GM13977 (cell line): ENCODE measurements around the gene KRTAP5-3.
"Not testable (repeated sequence)": the region's sequence is repeated elsewhere in the genome, so short reads cannot be mapped to it uniquely, and the experiment has no call there.

ENCODE experiments used
- DNase-seq: peaks from one replicate; pipeline ENCODE4 v3.0.0; 2012; ENCODE audit warnings: low spot score
- CTCF ChIP-seq: IDR thresholded peaks from 2 replicates; pipeline ENCODE4 v1.5.1; 2012; ENCODE audit warnings: mild to moderate bottlenecking, control low read depth; ENCODE audit not compliant: insufficient read depth; ENCODE audit errors: extremely low read depth, missing control alignments
- in situ Hi-C: fragments of 300-500 bp; cut with MboI; formaldehyde crosslinking; loops from one replicate; pipeline ENCODE4 v1.12.0; 2022; ENCODE audit warnings: low sequenced_read_pairs, low pct_unique_long_range_greater_than_20kb, mixed read lengths, inconsistent platforms; ENCODE audit not compliant: unreplicated experiment

Gene KRTAP5-3

DNA sequence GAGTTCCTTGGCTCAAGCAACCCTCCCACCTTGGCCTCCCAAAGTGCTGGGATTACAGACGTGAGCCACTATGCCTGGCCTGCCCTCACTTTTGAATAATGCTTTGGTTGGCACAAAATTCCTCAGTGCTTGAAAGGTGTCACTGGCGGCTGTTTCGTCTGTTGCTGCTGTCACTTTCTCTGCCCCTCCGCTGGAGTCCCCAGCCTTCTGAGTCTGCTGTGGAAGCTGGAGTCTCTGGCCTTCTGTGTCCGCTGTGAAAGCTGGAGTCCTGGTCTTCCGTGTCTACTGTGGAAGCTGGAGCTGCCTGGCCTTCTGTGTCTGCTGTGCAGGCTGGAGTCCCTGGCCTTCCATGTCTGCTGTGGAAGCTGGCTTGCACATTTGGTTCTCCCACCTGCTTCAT, 18.3 kb downstream of the KRTAP5-3 start:
- in situ Hi-C loops, result no loop called here
- no peak for TF ChIP-seq CTCF
- no peak for DNase-seq

- in situ Hi-C loops, DNase-seq: not testable (repeated sequence)
These were observed 18.9 kb downstream of the KRTAP5-3 start for GRCh38 chr11:1589191-1589963.

DNA sequence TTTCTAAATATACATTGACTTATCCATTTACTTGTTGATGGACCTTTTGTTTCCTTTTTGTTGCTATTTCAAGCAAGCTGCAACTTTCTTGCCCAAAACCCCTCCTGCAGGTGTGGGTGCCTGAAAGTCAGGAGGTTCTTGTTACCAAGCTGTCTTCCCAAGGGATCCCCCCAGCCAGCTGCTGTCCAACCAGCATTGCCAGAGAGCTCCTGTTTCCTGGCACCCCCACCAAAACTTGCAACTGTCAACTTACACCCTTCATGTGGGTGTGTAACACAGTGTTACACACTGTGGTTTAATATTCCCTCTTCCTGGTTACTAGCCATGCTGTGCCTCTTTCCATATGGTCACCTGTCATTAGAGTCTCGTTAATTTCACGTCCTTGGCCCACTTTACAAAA, 21.6 kb downstream of the KRTAP5-3 start:
- in situ Hi-C loops, result no loop called here
- TF ChIP-seq CTCF, result no peak
- DNase-seq, result no peak

GRCh38 chr11:1584661-1585370, 23.4 kb downstream of the KRTAP5-3 start, which contains the start of gene KRTAP5-1:
TSS of gene KRTAP5-1 (minus strand) at chr11:1585283. CDS start at chr11:1585249, 34 bp downstream.
- not testable (repeated sequence) for DNase-seq

DNA sequence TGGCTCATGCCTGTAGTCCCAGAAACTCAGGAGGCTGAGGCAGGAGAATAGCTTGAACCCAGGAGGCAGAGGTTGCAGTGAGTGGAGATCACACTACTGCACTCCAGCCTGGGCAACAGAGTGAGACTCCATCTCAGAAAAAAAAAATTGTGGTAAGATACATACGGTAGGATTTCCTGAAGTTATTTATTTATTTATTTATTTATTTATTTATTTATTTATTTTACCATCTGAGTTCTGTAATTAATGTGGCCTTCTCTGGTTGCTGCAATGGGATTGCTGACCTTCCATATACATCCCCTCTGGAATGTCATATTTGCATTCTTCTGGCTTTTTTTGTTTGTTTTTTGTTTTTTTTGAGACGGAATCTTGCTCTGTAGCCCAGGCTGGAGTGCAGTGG, 25.4 kb downstream of the KRTAP5-3 start:
- in situ Hi-C loops, DNase-seq: not testable (repeated sequence)

More at GRCh38 chr11:1584661-1585370, 23.4 kb downstream of the KRTAP5-3 start, which contains the start of gene KRTAP5-1:
- in situ Hi-C loops, result not testable (repeated sequence)

DNA sequence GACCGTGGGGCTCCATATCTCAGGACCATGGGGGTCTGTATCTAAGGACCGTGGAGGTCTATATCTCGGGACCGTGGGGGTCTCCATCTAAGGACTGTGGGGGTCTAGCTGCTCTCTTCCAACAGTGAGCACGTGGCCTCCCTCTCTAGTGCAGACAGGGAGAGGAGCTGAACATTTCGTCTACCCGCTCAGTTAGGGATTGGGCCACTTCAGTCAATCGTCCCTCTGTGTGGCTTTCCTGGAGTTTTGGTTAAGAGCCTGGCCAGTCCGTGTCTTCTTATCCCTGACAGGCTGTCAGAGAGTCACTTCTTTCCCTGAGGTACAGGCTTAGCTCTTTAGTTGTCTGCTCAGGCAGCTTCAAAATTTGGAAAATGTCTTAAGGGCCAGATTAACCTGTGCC, 26.3 kb downstream of the KRTAP5-3 start:
- in situ Hi-C loops, result no loop called here
- TF ChIP-seq CTCF, result no peak
- DNase-seq, result no peak

GRCh38 chr11:1576825-1577224, 31.4 kb downstream of the KRTAP5-3 start:
- TF ChIP-seq CTCF, result no peak
- in situ Hi-C loops, result no loop called here
- DNase-seq, result no peak

DNA sequence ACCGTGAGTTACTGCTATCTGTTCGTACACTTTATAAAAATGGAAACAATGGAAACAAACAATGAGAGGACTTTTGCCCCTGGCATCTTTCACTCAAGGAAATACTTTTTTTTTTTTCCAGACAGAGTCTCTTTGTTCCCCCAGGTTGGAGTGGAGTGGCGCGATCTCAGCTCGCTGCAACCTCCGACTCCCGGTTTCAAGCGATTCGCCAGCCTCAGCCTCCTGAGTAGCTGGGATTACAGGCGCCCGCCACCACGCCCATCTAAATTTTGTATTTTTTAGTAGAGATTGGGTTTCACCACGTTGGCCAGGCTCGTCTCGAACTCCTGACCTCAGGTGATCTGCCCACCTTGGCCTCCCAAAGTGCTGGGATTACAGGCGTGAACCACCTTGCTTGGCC, 32.5 kb downstream of the KRTAP5-3 start:
- in situ Hi-C loops, DNase-seq: not testable (repeated sequence)

DNA sequence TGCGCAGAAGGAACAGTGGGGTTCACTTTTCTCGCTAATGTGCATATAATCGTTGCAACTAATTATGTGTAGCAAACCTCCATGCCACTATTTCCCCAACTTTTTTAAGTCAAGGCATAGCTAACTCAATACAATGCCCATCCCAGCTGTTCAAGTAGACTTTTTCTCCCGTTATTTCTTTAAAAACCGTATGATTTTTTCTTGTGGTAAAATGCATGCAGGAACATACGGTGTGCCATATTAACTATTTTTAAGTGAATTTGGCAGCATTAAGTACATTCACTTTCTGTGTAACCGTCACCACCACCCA, 33.4 kb downstream of the KRTAP5-3 start:
- TF ChIP-seq CTCF, result no peak
- in situ Hi-C loops, result no loop called here
- no peak for DNase-seq
